Omental fat pad (tissue), 4 donors: ENCODE measurements around the gene HIKESHI. TPM values are rescaled to one million over a fixed set of nuclear protein-coding genes. Genes with fewer than 3 reads are reported as not detected.
"Not testable (repeated sequence)": the region's sequence is repeated elsewhere in the genome, so short reads cannot be mapped to it uniquely, and the experiment has no call there.

Source experiments
- ATAC-seq: fragments of 150-250 bp; one replicate; pipeline ENCODE4 v1.9.1; 2016; ENCODE audit warnings: mild to moderate bottlenecking, moderate library complexity; ENCODE audit not compliant: low FRiP score
- DNase-seq: peaks from one replicate; pipeline ENCODE4 v3.0.0-alpha.2; 2019; ENCODE audit warnings: low spot score
- CTCF ChIP-seq, 3 donors: fragments of 450-650 bp; IDR thresholded peaks; one replicate each; pipeline ENCODE4 v1.5.1; 2016 to 2017; ENCODE audit warnings: antibody characterized with exemption in 3 of 3, mild to moderate bottlenecking in 3 of 3, moderate library complexity in 2 of 3
- total RNA-seq, 4 donors: library from RNA; depleted of rRNA; stranded (reverse); fragments of >200 nt; gene quantifications; one replicate each; pipeline ENCODE4 v1.1.0, GENCODE V29; 2016

HIKESHI gene
- total RNA-seq, 4 donors from 2014 or later, result 19.6 to 38.2 (median 33.9) TPM

DNA sequence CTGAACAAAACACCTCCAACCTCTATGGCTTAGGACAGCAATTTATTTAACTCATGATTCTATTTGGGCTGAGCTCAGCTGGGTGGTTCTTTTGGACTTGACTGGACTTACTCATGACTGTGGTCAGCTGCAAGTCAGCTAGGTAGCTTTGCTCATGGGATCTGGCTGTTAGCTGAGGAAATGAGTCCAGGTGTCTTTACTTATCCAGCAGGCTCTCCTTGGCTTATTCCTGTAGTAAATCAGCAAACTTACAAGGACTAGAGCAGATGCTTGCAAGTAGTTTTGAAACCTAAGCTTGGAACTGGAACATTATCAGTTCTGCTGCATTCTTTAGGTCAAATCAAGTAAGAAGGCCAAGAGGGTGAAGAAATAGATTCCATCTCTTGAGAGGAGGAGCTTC is 8.0 kb upstream of the HIKESHI start:
- TF ChIP-seq CTCF (IDR thresholded peaks at IDR 0.05), result no peak
- DNase-seq (no peak), ATAC-seq (no peak)

DNA sequence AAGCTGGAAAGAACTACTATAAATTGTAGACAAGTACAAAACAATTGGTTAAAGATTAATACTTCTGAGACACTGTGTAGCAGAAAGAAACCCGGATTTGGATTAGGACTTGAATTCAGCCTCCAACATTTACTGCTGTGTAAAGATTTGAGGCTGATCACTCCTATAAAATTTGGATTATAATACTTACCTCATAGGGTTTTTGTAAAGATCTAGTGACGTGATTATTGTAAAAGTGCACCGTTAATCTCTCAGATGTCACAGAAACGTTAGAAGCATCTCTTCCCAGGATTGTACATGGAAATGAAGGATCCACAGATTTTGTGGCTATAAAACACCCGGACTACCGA is 323 bp upstream of the HIKESHI start:
- ATAC-seq (no peak), DNase-seq (no peak)
- no peak for TF ChIP-seq CTCF (IDR thresholded peaks at IDR 0.05)

GRCh38 chr11:86303257-86303656 is 1.2 kb downstream of the HIKESHI start:
- no peak for TF ChIP-seq CTCF (IDR thresholded peaks at IDR 0.05)
- no peak for DNase-seq
- ATAC-seq, result no peak

DNA sequence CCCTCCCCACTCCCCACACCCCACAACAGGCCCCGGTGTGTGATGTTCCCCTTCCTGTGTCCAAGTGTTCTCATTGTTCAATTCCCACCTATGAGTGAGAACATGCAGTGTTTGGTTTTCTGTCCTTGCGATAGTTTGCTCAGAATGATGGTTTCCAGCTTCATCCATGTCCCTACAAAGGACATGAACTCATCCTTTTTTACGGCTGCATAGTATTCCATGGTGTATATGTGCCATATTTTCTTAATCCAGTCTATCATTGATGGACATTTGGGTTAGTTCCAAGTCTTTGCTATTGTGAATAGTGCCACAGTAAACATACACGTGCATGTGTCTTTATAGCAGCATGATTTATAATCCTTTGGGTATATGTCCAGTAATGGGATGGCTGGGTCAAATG is 6.7 kb downstream of the HIKESHI start:
- DNase-seq, ATAC-seq: not testable (repeated sequence)

GRCh38 chr11:86313793-86314192 is 11.8 kb downstream of the HIKESHI start:
- no peak for ATAC-seq
- no peak for TF ChIP-seq CTCF (IDR thresholded peaks at IDR 0.05)

GRCh38 chr11:86314636-86315035 is 12.6 kb downstream of the HIKESHI start:
- ATAC-seq (no peak), DNase-seq (no peak)
- TF ChIP-seq CTCF (IDR thresholded peaks at IDR 0.05), result no peak

More at GRCh38 chr11:86313793-86314192, 11.8 kb downstream of the HIKESHI start:
- no peak for DNase-seq

- TF ChIP-seq CTCF (IDR thresholded peaks at IDR 0.05), result no peak
- no peak for ATAC-seq
- DNase-seq, result no peak
Observed at GRCh38 chr11:86335131-86335767, 33.2 kb downstream of the HIKESHI start.
